NCI-H2227 (cell line): ENCODE measurements around the gene NR5A1.

Experiments
- DNase-seq: peaks from one replicate; lab custom pipeline; 2025; ENCODE audit not compliant: unreplicated experiment; lab: John Stamatoyannopoulos, UW

Gene NR5A1

GRCh38 chr9:124467410-124468060, 39.7 kb downstream of the NR5A1 start:
- no peak for DNase-seq

GRCh38 chr9:124465736-124466135, 41.5 kb downstream of the NR5A1 start:
- no peak for DNase-seq

GRCh38 chr9:124462739-124463138, 44.5 kb downstream of the NR5A1 start:
- DNase-seq = no peak

GRCh38 chr9:124458441-124458840, 48.8 kb downstream of the NR5A1 start:
- DNase-seq = no peak

GRCh38 chr9:124457887-124458431, 49.2 kb downstream of the NR5A1 start:
- DNase-seq = no peak

- no peak for DNase-seq
These were observed 49.9 kb downstream of the NR5A1 start for GRCh38 chr9:124457079-124457886.

- no peak for DNase-seq
These were observed 50.7 kb downstream of the NR5A1 start for GRCh38 chr9:124456341-124457078.

GRCh38 chr9:124455820-124456219, 51.4 kb downstream of the NR5A1 start:
- no peak for DNase-seq

- DNase-seq = no peak
These were observed 52.3 kb downstream of the NR5A1 start for GRCh38 chr9:124454791-124455443.

GRCh38 chr9:124454296-124454695, 52.9 kb downstream of the NR5A1 start:
- no peak for DNase-seq

GRCh38 chr9:124453586-124454191, 53.5 kb downstream of the NR5A1 start:
- no peak for DNase-seq

- DNase-seq = no peak
These were observed 54.2 kb downstream of the NR5A1 start for GRCh38 chr9:124452841-124453585.

GRCh38 chr9:124452326-124452725, 54.9 kb downstream of the NR5A1 start:
- no peak for DNase-seq

GRCh38 chr9:124450931-124451661, 56.1 kb downstream of the NR5A1 start:
- DNase-seq = no peak

GRCh38 chr9:124450241-124450924, 56.8 kb downstream of the NR5A1 start, which contains the start of gene ADGRD2:
ADGRD2 (plus strand) TSS chr9:124450451; CDS start chr9:124451667, 1,216 bp downstream.
- peak; percentile 23 for DNase-seq

GRCh38 chr9:124449381-124450151, 57.6 kb downstream of the NR5A1 start:
- no peak for DNase-seq

- no peak for DNase-seq
These were observed 59.2 kb downstream of the NR5A1 start for GRCh38 chr9:124448019-124448418.

- DNase-seq = no peak
These were observed 59.9 kb downstream of the NR5A1 start for GRCh38 chr9:124447297-124447661.
